NCI-H2081 (cell line): ENCODE measurements around the gene SEPTIN10.

Experiments used
- DNase-seq, 2 experiments: peaks; one replicate each; lab custom pipeline; 2025; lab: John Stamatoyannopoulos, UW

SEPTIN10 gene

DNA sequence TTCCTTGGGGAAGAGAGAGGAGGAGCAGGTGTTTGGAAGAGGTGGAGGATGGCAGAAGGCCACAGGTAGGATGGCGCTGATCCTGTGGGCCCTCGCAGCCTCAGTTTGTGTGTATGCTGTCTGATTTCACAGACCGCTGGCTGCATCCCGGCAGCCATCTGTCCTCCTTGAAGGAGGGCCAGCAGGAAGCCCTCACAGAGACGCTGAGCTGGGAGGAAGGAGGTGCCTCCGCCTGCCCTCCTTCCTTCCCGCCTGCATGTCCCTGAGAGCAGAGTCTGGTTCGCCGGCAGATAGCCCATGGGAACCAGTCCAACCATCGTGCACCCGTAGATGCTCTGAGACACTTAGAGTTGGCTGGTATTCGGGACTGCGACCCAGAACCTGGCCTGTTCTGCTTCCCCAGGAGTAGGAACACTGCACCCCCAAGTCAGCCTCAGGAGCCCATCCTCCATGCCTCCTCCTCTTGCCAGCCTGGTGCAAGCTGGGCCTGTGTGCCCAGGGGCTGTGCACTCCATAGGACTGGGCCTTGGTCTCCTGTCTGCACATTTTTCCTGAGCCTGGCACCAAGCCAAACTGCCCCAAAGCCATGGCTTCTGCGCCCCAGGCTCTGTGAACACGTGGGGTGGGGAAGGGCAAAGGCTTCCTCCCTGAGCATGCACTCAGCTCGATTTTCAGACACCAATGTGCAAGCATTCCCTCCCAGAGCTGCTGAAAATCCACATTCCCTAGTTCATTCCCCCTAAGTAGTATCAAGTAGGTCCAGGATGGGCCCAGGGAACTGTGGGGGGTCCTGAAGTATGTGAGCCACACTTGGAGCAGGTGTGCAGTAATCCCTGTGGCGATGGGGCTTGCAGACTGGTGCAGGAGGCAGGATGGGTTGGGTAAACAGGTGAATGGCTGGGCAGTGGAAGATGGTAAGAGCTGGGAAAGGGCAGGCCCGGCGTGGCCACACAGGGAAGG, 115.6 kb downstream of the SEPTIN10 start:
- no peak for DNase-seq

DNA sequence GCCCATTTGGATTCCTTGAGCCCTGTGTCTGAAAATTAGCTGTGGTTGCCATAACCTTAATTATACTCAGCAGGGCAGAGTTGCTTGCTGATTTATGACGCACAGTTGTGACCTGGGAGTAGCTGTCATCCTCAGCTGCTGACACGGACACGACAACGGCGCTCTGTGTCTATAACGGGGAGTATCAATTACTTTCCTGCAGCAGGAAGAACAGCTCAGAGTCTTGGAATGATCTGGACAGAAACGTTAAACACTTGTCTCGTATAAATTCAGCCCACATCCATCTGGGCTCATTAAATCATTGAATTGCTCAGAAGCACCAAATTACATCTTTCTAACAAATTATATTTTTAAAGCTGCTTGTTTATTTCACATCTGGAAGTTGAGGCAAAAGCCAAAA, 116.3 kb downstream of the SEPTIN10 start:
- no peak for DNase-seq

DNA sequence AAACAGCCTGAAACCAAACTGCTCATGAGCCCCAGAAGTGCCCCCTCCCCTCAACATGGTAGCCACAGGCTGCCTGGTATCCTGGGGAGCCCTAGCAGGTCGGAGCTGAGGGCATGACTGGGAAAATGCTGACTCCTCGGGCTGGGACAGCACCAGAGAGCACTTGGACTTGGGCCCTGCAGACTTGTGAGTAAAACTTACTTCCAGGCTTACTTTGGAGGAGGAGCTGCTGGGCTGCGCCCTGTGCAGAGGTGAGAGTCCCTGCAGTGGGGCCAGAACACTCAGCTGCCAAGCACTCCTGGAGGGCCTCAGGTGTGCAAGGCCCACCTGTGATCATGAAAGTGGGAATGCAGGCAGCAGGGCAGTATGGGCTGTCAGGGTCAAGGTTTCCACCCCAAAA, 119.4 kb downstream of the SEPTIN10 start:
- no peak for DNase-seq

DNA sequence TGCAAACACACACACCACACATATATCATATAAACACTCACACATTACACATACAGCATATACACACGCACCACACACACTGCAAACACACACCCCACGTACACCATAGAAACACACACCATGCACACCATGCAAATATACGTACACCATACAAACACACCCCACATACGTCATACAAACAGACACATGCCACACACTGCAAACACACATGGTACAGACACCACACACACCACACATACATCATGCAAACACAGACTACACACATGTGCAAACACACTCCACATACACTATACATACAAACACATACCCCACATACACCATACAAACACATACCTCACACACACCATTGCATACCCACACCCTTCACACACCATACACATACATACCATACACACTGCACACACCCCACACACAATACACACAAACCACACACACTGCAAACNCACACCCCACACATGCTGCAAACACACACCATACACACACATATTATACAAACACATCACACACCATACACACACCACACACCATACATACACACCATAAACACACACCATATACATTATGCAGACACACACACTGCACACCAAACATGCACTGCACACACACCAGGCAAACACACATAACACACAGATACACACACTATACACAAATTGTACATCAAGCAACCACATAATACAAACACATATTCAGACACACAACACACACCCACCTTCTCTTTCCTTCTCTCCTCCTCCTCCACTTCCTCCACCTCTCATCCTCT, 120.4 kb downstream of the SEPTIN10 start:
- no peak for DNase-seq
